Measurements from ENCODE around the gene GSX1. TPM values are rescaled to one million over a fixed set of nuclear protein-coding genes. Genes with fewer than 3 reads are reported as not detected.

Gene GSX1
- total and polyA plus RNA-seq, 2 experiments from 2014 or later, result not detected

- H3K79me2 ChIP-seq, result no peaks in the 10 kb centered on the region
- no peak overlapping the region for H3K4me2 ChIP-seq
- H3K27ac ChIP-seq, result no peak overlapping the region
- WGBS (ENCODE audit: low lambda C conversion rate, missing lambda C conversion rate), result 74% methylated on average over 4 of the region's 4 CpGs
- no peaks in the 10 kb centered on the region for H4K20me1 ChIP-seq (ENCODE audit: insufficient read depth, poor library complexity, severe bottlenecking)
- H3K9me3 ChIP-seq (ENCODE audit: low read depth), result no peaks in the 10 kb centered on the region
- DNase-seq (ENCODE audit: low spot score), result no peak
- no peak for TF ChIP-seq EZH2phosphoT487 (IDR thresholded peaks at IDR 0.05; ENCODE audit: low read depth, severe bottlenecking, unreplicated experiment)
- no peak for TF ChIP-seq CTCF (IDR thresholded peaks at IDR 0.05; ENCODE audit: poor library complexity)
- TF ChIP-seq EZH2 (IDR thresholded peaks at IDR 0.05; ENCODE audit: borderline replicate concordance), result no peak
- no peaks in the 10 kb centered on the region for H3K4me1 ChIP-seq (ENCODE audit: insufficient read depth)
- no peak overlapping the region for H2AFZ ChIP-seq
- peaks cover 64% of the 10 kb centered on the region for H3K27me3 ChIP-seq
- no peak overlapping the region for H3K4me3 ChIP-seq
- no peaks in the 10 kb centered on the region for H3K9me2 ChIP-seq (replicated peaks; ENCODE audit: insufficient read depth)
- no peaks in the 10 kb centered on the region for H3K36me3 ChIP-seq (replicated peaks; ENCODE audit: insufficient read depth, low read depth)
These were observed 35.4 kb downstream of the GSX1 start for GRCh38 chr13:27827646-27828045.

- Histone ChIP-seq H3K4me3 (no peak overlapping the region), H3K4me1 (ENCODE audit: insufficient read depth) (no peaks in the 10 kb centered on the region), H3K9me3 (ENCODE audit: low read depth) (no peaks in the 10 kb centered on the region), H2AFZ (no peak overlapping the region), H3K36me3 (replicated peaks; ENCODE audit: insufficient read depth, low read depth) (no peaks in the 10 kb centered on the region), H3K79me2 (no peaks in the 10 kb centered on the region), H3K9me2 (replicated peaks; ENCODE audit: insufficient read depth) (no peaks in the 10 kb centered on the region), H3K4me2 (peak overlapping the region; percentile 58), H3K27ac (no peak overlapping the region), H3K27me3 (peaks cover 52% of the 10 kb centered on the region), H4K20me1 (ENCODE audit: insufficient read depth, poor library complexity, severe bottlenecking) (no peaks in the 10 kb centered on the region)
- 5% methylated on average over 25 of the region's 25 CpGs for WGBS (ENCODE audit: low lambda C conversion rate, missing lambda C conversion rate)
- TF ChIP-seq EZH2 (IDR thresholded peaks at IDR 0.05; ENCODE audit: borderline replicate concordance) (no peak), CTCF (IDR thresholded peaks at IDR 0.05; ENCODE audit: poor library complexity) (peak; percentile 88)
- peak; percentile 82 for DNase-seq (ENCODE audit: low spot score)
These were observed 37.7 kb downstream of the GSX1 start for GRCh38 chr13:27830010-27830409.

DNA sequence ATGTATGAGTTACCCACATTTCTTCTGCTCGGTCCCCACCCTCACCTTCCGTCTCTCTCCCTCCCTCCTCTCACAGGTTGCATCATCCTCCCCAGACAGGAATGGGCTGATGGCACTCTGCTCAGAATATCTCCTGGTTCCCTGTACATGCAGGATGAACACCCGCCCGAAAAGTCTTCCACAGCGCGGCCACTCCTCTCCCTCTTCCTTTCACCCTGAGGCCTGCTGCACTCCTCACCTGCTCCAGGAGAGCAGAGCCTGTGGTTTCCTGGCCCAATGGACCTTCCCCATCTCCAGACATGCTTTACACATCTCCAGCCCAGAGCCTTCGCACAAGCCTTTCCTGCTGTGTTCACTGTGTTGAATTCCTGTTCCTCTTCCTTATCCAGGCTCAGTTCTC is 40.9 kb downstream of the GSX1 start:
- Histone ChIP-seq H3K27me3 (peaks cover 35% of the 10 kb centered on the region), H3K79me2 (no peaks in the 10 kb centered on the region), H3K9me3 (ENCODE audit: low read depth) (no peaks in the 10 kb centered on the region), H3K27ac (no peak overlapping the region), H3K4me1 (ENCODE audit: insufficient read depth) (no peaks in the 10 kb centered on the region), H3K9me2 (replicated peaks; ENCODE audit: insufficient read depth) (no peaks in the 10 kb centered on the region), H4K20me1 (ENCODE audit: insufficient read depth, poor library complexity, severe bottlenecking) (no peaks in the 10 kb centered on the region), H3K4me2 (no peak overlapping the region), H3K36me3 (replicated peaks; ENCODE audit: insufficient read depth, low read depth) (no peaks in the 10 kb centered on the region), H3K4me3 (no peak overlapping the region), H2AFZ (no peak overlapping the region)
- TF ChIP-seq EZH2 (IDR thresholded peaks at IDR 0.05; ENCODE audit: borderline replicate concordance) (no peak), EZH2phosphoT487 (IDR thresholded peaks at IDR 0.05; ENCODE audit: low read depth, severe bottlenecking, unreplicated experiment) (no peak), CTCF (IDR thresholded peaks at IDR 0.05; ENCODE audit: poor library complexity) (no peak)
- WGBS (ENCODE audit: low lambda C conversion rate, missing lambda C conversion rate), result 92% methylated on average over 7 of the region's 7 CpGs
- DNase-seq (ENCODE audit: low spot score), result no peak

- no peak overlapping the region for H3K4me2 ChIP-seq
- H4K20me1 ChIP-seq (ENCODE audit: insufficient read depth, poor library complexity, severe bottlenecking), result no peaks in the 10 kb centered on the region
- no peaks in the 10 kb centered on the region for H3K9me2 ChIP-seq (replicated peaks; ENCODE audit: insufficient read depth)
- no peaks in the 10 kb centered on the region for H3K36me3 ChIP-seq (replicated peaks; ENCODE audit: insufficient read depth, low read depth)
- no peak overlapping the region for H2AFZ ChIP-seq
- no peaks in the 10 kb centered on the region for H3K79me2 ChIP-seq
- no peak overlapping the region for H3K27ac ChIP-seq
- TF ChIP-seq EZH2 (IDR thresholded peaks at IDR 0.05; ENCODE audit: borderline replicate concordance), result no peak
- TF ChIP-seq CTCF (IDR thresholded peaks at IDR 0.05; ENCODE audit: poor library complexity), result no peak
- TF ChIP-seq EZH2phosphoT487 (IDR thresholded peaks at IDR 0.05; ENCODE audit: low read depth, severe bottlenecking, unreplicated experiment), result no peak
- H3K4me3 ChIP-seq, result no peak overlapping the region
- no peak for DNase-seq (ENCODE audit: low spot score)
- peaks cover 27% of the 10 kb centered on the region for H3K27me3 ChIP-seq
- no peaks in the 10 kb centered on the region for H3K9me3 ChIP-seq (ENCODE audit: low read depth)
- H3K4me1 ChIP-seq (ENCODE audit: insufficient read depth), result no peaks in the 10 kb centered on the region
- WGBS (ENCODE audit: low lambda C conversion rate, missing lambda C conversion rate), result 52% methylated on average over 6 of the region's 6 CpGs
These were observed 41.8 kb downstream of the GSX1 start for GRCh38 chr13:27834095-27834494.

All from hepatocyte (in vitro differentiated cells).